ENCODE measurements around the gene MAD2L1.

DNA sequence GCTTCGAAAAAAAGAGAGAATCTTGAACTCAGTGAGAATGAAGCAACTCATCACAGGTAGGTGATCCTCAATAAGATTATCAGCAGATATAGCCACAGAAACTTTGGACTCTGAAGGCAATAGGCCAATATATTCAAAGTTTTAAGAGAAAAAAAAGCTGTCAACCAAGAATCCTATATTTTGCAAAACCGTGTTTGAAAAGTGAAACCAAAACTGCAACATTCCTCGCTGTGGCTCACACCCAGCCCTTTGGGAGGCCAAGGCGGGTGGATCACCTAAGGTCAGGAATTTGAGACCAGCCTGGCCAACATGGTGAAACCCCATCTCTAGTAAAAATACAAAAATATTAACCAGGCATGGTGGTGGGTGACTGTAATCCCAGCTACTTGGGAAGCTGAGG lies 22.8 kb downstream of the MAD2L1 start:
- TF ChIP-seq, protein P1, sequence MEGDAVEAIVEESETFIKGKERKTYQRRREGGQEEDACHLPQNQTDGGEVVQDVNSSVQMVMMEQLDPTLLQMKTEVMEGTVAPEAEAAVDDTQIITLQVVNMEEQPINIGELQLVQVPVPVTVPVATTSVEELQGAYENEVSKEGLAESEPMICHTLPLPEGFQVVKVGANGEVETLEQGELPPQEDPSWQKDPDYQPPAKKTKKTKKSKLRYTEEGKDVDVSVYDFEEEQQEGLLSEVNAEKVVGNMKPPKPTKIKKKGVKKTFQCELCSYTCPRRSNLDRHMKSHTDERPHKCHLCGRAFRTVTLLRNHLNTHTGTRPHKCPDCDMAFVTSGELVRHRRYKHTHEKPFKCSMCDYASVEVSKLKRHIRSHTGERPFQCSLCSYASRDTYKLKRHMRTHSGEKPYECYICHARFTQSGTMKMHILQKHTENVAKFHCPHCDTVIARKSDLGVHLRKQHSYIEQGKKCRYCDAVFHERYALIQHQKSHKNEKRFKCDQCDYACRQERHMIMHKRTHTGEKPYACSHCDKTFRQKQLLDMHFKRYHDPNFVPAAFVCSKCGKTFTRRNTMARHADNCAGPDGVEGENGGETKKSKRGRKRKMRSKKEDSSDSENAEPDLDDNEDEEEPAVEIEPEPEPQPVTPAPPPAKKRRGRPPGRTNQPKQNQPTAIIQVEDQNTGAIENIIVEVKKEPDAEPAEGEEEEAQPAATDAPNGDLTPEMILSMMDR (IDR thresholded peaks at IDR 0.05), result no peak
- TF ChIP-seq POLR2A (IDR thresholded peaks at IDR 0.05), result no peak

Measured in uterus (tissue), 2 donors.